Fibroblast of mammary gland (primary cell): ENCODE results near the gene DSCAM.

ENCODE experiments used
- DNase-seq: peaks from one replicate; pipeline ENCODE4 v3.0.0-alpha.2; 2010; ENCODE audit warnings: low read depth
- H3K4me3 ChIP-seq: 2 replicates; pipeline ENCODE4 v1.5.1; 2011; ENCODE audit warnings: low read depth, mild to moderate bottlenecking, low read length, moderate library complexity; ENCODE audit not compliant: control insufficient read depth
- TF ChIP-seq, protein P1 (sequence below): conservative IDR thresholded peaks from 2 replicates; pipeline ENCODE4 v1.5.1; 2011; ENCODE audit warnings: low read depth, low read length, inconsistent platforms; ENCODE audit not compliant: control insufficient read depth, insufficient read depth

The DSCAM gene

DNA sequence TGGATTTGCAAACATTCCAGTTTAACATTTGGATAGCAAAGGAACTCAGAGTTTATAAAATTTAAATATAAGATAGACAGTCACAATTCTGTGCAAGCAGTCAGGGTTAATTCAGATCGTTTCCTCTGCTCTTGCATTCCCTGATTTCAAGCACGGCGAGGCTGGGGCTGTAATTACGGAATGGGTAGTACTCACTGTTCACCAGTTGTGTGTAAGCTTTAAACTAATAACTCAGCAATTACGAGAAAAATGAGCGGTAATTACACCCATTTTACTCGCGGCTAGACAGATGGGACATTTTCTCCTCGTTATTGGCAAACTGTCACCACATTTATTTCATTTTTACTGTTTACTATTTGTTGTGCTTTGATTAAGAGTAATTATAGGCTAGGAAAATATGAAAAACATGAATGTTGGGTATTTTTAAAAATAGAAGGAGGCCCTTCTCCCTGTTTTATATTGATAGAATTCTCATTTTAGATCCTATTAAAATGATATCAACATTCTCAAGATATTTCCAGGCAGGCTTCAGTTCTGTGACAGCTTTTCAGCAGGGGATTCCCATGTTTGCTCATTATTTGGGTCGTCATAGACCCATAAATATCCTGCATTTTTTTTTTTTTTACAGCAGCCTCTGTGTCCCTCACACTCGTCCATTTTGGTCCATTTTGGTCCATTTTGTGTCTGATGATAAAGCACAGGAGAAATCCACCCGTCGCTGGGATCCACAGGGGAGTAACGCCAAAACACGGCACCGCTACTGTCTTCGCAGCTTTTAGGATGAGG, 208.3 kb downstream of the DSCAM start:
- TF ChIP-seq, protein P1, sequence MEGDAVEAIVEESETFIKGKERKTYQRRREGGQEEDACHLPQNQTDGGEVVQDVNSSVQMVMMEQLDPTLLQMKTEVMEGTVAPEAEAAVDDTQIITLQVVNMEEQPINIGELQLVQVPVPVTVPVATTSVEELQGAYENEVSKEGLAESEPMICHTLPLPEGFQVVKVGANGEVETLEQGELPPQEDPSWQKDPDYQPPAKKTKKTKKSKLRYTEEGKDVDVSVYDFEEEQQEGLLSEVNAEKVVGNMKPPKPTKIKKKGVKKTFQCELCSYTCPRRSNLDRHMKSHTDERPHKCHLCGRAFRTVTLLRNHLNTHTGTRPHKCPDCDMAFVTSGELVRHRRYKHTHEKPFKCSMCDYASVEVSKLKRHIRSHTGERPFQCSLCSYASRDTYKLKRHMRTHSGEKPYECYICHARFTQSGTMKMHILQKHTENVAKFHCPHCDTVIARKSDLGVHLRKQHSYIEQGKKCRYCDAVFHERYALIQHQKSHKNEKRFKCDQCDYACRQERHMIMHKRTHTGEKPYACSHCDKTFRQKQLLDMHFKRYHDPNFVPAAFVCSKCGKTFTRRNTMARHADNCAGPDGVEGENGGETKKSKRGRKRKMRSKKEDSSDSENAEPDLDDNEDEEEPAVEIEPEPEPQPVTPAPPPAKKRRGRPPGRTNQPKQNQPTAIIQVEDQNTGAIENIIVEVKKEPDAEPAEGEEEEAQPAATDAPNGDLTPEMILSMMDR, result no peak

DNA sequence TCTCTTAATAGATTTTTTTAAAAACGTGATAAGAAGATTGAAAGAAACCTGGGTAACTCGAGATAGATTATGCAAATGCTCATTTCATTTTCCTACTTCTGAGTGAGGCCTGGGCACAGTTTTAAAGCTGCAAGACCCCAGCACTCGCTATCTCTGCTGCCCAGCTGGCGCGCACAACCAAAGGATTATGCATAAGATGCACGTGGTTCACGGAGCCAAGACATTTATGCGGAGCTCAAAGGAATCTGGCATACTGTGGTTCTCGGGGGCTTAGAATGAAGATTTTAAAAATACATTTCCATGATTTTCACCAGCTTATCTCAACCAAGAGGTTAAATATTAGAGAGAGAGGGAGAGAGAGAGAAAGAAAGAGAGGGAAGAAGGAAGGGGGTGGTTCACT, 210.9 kb downstream of the DSCAM start:
- DNase-seq, result no peak
- TF ChIP-seq, protein P1, result no peak
- no peak overlapping the region for H3K4me3 ChIP-seq

More for the DNA sequence above, 208.3 kb downstream of the DSCAM start:
- no peak overlapping the region for H3K4me3 ChIP-seq
- DNase-seq, result no peak

DNA sequence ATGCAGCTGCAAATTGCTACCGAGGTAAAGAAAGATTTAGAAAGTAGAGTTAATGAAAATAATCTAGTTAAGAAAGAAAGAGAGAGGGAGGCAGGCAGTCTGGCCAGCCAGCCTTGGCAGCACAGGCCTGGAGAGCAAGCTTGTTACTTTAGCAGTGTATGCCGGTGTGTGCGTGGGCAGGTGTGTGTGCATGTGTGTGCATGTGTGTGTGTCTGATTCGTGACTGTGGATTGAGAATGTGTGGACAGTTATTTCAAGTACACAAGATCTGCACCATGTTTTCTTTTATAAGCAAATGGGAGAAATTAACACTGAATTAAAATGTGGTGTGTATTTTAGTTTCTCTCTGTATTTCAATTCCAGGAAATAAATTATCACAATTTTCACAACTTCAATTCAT, 211.6 kb downstream of the DSCAM start:
- TF ChIP-seq, protein P1, result no peak
- no peak for DNase-seq
- no peak overlapping the region for H3K4me3 ChIP-seq

DNA sequence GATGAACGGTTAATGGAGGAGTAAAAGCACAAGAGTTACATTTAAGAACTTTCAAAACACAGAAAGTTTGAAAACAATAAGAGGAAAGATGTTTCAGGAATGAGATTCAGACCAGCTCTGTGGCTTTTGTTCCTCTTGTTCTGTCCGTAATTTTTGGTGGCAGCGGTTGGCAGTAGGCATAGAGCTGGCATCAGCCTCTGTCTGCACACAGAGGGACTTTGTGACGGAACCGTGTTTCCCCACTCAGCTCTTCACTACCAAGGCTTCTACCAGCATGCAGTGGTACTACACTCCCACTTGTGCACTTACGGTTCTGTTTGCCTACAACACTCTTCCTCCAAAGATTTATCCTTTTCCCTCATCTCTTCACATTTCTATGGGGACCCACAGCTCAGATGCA, 212.8 kb downstream of the DSCAM start:
- TF ChIP-seq, protein P1, result no peak
- no peak overlapping the region for H3K4me3 ChIP-seq
- DNase-seq, result no peak

DNA sequence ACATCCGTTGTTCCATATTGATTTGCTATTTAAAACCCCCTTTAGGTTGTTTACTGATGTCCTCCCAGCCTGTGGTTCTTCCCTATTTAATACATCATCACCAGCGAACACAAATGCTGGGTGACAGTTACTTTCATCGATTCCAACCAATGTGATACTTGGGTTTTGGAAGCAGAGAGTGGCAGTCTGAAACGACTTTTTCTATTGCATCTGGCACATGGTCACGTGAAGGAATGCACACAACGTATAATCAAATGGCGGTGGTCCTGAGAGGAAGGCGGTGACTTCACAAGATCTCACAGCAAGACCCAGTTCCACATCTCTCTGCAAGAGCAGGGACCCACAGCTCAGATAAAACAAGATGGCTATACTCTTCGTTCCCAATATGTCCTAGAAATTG, 213.9 kb downstream of the DSCAM start:
- TF ChIP-seq, protein P1, result no peak
- no peak for DNase-seq
- no peak overlapping the region for H3K4me3 ChIP-seq

DNA sequence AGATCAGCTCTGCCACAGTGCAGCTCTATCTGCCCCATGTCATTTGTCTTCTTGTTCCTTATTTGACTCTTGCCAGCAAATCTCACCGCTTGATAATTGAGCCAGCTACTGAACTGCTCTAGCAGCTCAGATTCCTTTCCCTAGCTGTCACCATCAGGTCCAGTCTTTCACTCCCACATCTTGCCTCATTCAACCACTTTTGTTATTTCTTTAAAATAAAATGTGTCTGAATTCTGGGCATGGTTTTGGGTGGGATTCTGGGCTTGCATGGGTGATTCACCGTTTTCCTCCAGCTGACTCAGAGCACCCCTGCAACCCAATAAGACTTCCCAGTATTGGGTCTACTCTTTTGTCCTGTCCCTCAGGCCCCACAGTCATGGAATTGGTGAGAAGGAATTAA, 215.7 kb downstream of the DSCAM start:
- no peak for DNase-seq
- no peak overlapping the region for H3K4me3 ChIP-seq
- TF ChIP-seq, protein P1, result no peak
